SK-N-SH treated with all-trans-retinoic acid at 6 μM for 48 hours (cell line): ENCODE measurements around the gene CRELD2.

Source experiments
- ATAC-seq: fragments of 200-7000 bp; cut with Tn5 transposase; 3 replicates; pipeline ENCODE4 v1.9.1; 2020; ENCODE audit warnings: mild to moderate bottlenecking, moderate library complexity
- BACH2 ChIP-seq: fragments of 250-450 bp; sonication (Bioruptor Pico); IDR thresholded peaks from 2 replicates; pipeline ENCODE4 v1.9.0; 2021; ENCODE audit warnings: mild to moderate bottlenecking, borderline replicate concordance
- CSDC2 ChIP-seq: fragments of 250-450 bp; sonication (Bioruptor Pico); IDR thresholded peaks from 2 replicates; pipeline ENCODE4 v1.5.0; 2020; ENCODE audit warnings: mild to moderate bottlenecking, moderate library complexity
- GLIS3 ChIP-seq: fragments of 250-450 bp; sonication (Bioruptor Pico); IDR thresholded peaks from 2 replicates; pipeline ENCODE4 v1.5.0; 2020; ENCODE audit warnings: mild to moderate bottlenecking, moderate library complexity
- ISL1 ChIP-seq: fragments of 250-450 bp; sonication (Bioruptor Pico); IDR thresholded peaks from 2 replicates; pipeline ENCODE4 v2.1.2; 2022; ENCODE audit warnings: mild to moderate bottlenecking, moderate library complexity
- POU6F1 ChIP-seq: fragments of 250-450 bp; sonication (Bioruptor Pico); IDR thresholded peaks from 2 replicates; pipeline ENCODE4 v1.8.0; 2021; ENCODE audit warnings: low read depth, mild to moderate bottlenecking, moderate library complexity, borderline replicate concordance
- PPARA ChIP-seq: fragments of 250-450 bp; sonication (Bioruptor Pico); IDR thresholded peaks from 2 replicates; pipeline ENCODE4 v1.5.0; 2020; ENCODE audit warnings: mild to moderate bottlenecking, borderline replicate concordance
- RARB ChIP-seq: fragments of 250-450 bp; sonication (Bioruptor Pico); IDR thresholded peaks from 2 replicates; pipeline ENCODE4 v1.8.0; 2021; ENCODE audit warnings: mild to moderate bottlenecking, moderate library complexity
- SNAI2 ChIP-seq: fragments of 250-450 bp; sonication (Bioruptor Pico); IDR thresholded peaks from 2 replicates; pipeline ENCODE4 v1.5.0; 2020; ENCODE audit warnings: mild to moderate bottlenecking, moderate library complexity
- TCF4 ChIP-seq: fragments of 250-450 bp; sonication (Bioruptor Pico); IDR thresholded peaks from 2 replicates; pipeline ENCODE4 v1.8.0; 2021; ENCODE audit warnings: mild to moderate bottlenecking, moderate library complexity, borderline replicate concordance
- TOX ChIP-seq: fragments of 250-450 bp; sonication (Bioruptor Pico); IDR thresholded peaks from 2 replicates; pipeline ENCODE4 v1.8.0; 2021; ENCODE audit warnings: mild to moderate bottlenecking, moderate library complexity, borderline replicate concordance
- ZC3H10 ChIP-seq: fragments of 250-450 bp; sonication (Bioruptor Pico); IDR thresholded peaks from 2 replicates; pipeline ENCODE4 v1.5.1; 2021; ENCODE audit warnings: mild to moderate bottlenecking, moderate library complexity
- ZFP3 ChIP-seq: fragments of 250-450 bp; sonication (Bioruptor Pico); IDR thresholded peaks from 2 replicates; pipeline ENCODE4 v1.5.0; 2020; ENCODE audit warnings: mild to moderate bottlenecking, moderate library complexity
- ZFP30 ChIP-seq: fragments of 450-650 bp; formaldehyde crosslinking; IDR thresholded peaks from 2 replicates; pipeline ENCODE4 v1.5.0; 2022; ENCODE audit warnings: mild to moderate bottlenecking, moderate library complexity
- ZNF565 ChIP-seq: fragments of 450-650 bp; formaldehyde crosslinking; conservative IDR thresholded peaks from 2 replicates; pipeline ENCODE4 v1.5.0; 2020; ENCODE audit warnings: low read depth, mild to moderate bottlenecking, moderate library complexity
- ZNF70 ChIP-seq: fragments of 450-650 bp; formaldehyde crosslinking; IDR thresholded peaks from 2 replicates; pipeline ENCODE4 v1.5.0; 2020; ENCODE audit warnings: mild to moderate bottlenecking, moderate library complexity
- ZNF8 ChIP-seq: fragments of 450-650 bp; formaldehyde crosslinking; IDR thresholded peaks from 2 replicates; pipeline ENCODE4 v1.5.0; 2020; ENCODE audit warnings: mild to moderate bottlenecking, moderate library complexity
- TF ChIP-seq, protein P1 (sequence below): fragments of 250-450 bp; sonication (Bioruptor Pico); IDR thresholded peaks from 2 replicates; pipeline ENCODE4 v1.5.1; 2021; ENCODE audit warnings: mild to moderate bottlenecking, moderate library complexity
- TF ChIP-seq, protein P2 (sequence below): fragments of 250-450 bp; sonication (Bioruptor Pico); IDR thresholded peaks from 2 replicates; pipeline ENCODE4 v1.5.0; 2020; ENCODE audit warnings: mild to moderate bottlenecking, moderate library complexity
- TF ChIP-seq, protein P3 (sequence below): fragments of 250-450 bp; sonication (Bioruptor Pico); IDR thresholded peaks from 2 replicates; pipeline ENCODE4 v1.8.0; 2020; ENCODE audit warnings: mild to moderate bottlenecking, moderate library complexity, borderline replicate concordance
- TF ChIP-seq, protein P4 (sequence below): fragments of 250-450 bp; sonication (Bioruptor Pico); IDR thresholded peaks from 2 replicates; pipeline ENCODE4 v1.5.1; 2020; ENCODE audit warnings: low read depth, mild to moderate bottlenecking, moderate library complexity

Gene CRELD2

DNA sequence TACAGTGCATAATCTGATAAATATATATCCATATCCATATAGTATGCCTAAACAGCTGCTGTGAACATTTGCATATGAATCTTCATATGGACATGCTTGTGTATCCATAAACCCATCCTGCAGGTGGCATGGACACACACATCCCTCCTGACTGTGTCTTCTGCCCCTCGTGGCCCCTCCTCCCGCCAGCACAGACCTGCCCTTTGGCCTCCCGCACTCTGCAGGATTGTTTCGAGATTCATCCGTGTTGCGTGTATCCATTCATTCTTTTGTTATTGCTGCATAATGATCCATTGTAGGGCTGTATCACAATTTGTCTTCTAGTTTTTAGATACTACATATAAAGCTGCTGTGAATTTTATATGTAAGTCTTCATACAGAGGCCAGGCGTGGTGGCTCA lies 40.8 kb upstream of the CRELD2 start:
- no peak for ATAC-seq
- no peak for TF ChIP-seq RARB (CRISPR knock-in tag)
- TF ChIP-seq, all 23 proteins: peak for 0

DNA sequence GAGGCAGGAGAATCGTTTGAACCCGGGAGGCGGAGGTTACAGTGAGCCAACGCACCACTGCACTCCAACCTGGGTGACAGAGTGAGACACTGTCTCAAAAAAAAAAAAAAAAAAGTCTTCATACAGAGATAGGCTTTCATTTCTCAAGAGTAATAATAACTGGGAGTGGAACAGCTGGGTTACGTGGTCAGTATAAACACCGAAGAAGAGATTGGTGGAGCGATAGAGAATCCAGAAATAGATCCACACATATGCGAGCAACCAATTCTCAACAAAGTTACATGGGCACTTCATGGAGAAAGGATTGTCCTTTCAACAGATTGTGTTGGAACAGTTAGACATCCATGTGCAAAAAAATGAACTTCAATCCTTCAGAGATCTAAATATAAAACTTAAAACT lies 40.2 kb upstream of the CRELD2 start:
- TF ChIP-seq ZNF565 (CRISPR knock-in tag) (no peak), ZC3H10 (no peak), CSDC2 (CRISPR knock-in tag) (no peak), BACH2 (CRISPR knock-in tag) (no peak), GLIS3 (CRISPR knock-in tag) (no peak), ZFP3 (CRISPR knock-in tag) (no peak), ZFP30 (no peak), PPARA (CRISPR knock-in tag) (no peak), TOX (CRISPR knock-in tag) (no peak)
- TF ChIP-seq, protein P1, sequence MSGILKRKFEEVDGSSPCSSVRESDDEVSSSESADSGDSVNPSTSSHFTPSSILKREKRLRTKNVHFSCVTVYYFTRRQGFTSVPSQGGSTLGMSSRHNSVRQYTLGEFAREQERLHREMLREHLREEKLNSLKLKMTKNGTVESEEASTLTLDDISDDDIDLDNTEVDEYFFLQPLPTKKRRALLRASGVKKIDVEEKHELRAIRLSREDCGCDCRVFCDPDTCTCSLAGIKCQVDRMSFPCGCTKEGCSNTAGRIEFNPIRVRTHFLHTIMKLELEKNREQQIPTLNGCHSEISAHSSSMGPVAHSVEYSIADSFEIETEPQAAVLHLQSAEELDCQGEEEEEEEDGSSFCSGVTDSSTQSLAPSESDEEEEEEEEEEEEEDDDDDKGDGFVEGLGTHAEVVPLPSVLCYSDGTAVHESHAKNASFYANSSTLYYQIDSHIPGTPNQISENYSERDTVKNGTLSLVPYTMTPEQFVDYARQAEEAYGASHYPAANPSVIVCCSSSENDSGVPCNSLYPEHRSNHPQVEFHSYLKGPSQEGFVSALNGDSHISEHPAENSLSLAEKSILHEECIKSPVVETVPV (CRISPR knock-in tag), result no peak
- ATAC-seq, result no peak

DNA sequence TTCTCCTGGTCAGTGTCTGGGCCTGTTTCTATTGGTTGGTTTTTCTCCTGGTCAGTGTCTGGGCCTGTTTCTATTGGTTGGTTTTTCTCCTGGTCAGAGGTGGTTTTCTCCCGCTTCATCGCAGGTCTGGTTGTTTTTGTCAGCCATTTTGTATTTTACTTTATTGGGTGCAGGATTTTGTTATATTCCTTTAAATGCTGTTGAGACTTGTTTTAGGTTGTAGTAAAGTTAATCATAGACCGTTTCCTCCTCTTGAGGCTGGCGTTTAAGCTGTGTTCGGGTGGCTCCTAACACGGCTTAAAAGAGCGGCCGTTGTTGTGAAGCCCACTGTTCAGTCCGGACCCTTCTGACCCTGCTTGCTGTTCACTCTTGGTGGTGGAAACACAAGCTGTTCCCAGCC lies 38.6 kb upstream of the CRELD2 start:
- no peak for ATAC-seq
- TF ChIP-seq ZNF8 (no peak), TCF4 (CRISPR knock-in tag) (no peak), CSDC2 (CRISPR knock-in tag) (no peak), ZC3H10 (no peak), PPARA (CRISPR knock-in tag) (no peak), ZNF565 (CRISPR knock-in tag) (no peak), ZFP30 (no peak), SNAI2 (no peak), BACH2 (CRISPR knock-in tag) (no peak), ZFP3 (CRISPR knock-in tag) (no peak), RARB (CRISPR knock-in tag) (no peak), ISL1 (CRISPR knock-in tag) (no peak), ZNF70 (CRISPR knock-in tag) (no peak), POU6F1 (CRISPR knock-in tag) (no peak)
- TF ChIP-seq, protein P1 (CRISPR knock-in tag), result no peak
- TF ChIP-seq, protein P2, sequence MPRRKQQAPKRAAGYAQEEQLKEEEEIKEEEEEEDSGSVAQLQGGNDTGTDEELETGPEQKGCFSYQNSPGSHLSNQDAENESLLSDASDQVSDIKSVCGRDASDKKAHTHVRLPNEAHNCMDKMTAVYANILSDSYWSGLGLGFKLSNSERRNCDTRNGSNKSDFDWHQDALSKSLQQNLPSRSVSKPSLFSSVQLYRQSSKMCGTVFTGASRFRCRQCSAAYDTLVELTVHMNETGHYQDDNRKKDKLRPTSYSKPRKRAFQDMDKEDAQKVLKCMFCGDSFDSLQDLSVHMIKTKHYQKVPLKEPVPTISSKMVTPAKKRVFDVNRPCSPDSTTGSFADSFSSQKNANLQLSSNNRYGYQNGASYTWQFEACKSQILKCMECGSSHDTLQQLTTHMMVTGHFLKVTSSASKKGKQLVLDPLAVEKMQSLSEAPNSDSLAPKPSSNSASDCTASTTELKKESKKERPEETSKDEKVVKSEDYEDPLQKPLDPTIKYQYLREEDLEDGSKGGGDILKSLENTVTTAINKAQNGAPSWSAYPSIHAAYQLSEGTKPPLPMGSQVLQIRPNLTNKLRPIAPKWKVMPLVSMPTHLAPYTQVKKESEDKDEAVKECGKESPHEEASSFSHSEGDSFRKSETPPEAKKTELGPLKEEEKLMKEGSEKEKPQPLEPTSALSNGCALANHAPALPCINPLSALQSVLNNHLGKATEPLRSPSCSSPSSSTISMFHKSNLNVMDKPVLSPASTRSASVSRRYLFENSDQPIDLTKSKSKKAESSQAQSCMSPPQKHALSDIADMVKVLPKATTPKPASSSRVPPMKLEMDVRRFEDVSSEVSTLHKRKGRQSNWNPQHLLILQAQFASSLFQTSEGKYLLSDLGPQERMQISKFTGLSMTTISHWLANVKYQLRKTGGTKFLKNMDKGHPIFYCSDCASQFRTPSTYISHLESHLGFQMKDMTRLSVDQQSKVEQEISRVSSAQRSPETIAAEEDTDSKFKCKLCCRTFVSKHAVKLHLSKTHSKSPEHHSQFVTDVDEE (CRISPR knock-in tag), result no peak
- TF ChIP-seq, protein P3, sequence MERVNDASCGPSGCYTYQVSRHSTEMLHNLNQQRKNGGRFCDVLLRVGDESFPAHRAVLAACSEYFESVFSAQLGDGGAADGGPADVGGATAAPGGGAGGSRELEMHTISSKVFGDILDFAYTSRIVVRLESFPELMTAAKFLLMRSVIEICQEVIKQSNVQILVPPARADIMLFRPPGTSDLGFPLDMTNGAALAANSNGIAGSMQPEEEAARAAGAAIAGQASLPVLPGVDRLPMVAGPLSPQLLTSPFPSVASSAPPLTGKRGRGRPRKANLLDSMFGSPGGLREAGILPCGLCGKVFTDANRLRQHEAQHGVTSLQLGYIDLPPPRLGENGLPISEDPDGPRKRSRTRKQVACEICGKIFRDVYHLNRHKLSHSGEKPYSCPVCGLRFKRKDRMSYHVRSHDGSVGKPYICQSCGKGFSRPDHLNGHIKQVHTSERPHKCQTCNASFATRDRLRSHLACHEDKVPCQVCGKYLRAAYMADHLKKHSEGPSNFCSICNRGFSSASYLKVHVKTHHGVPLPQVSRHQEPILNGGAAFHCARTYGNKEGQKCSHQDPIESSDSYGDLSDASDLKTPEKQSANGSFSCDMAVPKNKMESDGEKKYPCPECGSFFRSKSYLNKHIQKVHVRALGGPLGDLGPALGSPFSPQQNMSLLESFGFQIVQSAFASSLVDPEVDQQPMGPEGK (CRISPR knock-in tag), result no peak
- TF ChIP-seq, protein P4, sequence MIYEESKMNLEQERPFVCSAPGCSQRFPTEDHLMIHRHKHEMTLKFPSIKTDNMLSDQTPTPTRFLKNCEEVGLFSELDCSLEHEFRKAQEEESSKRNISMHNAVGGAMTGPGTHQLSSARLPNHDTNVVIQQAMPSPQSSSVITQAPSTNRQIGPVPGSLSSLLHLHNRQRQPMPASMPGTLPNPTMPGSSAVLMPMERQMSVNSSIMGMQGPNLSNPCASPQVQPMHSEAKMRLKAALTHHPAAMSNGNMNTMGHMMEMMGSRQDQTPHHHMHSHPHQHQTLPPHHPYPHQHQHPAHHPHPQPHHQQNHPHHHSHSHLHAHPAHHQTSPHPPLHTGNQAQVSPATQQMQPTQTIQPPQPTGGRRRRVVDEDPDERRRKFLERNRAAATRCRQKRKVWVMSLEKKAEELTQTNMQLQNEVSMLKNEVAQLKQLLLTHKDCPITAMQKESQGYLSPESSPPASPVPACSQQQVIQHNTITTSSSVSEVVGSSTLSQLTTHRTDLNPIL (CRISPR knock-in tag), result no peak
- TF ChIP-seq, all 23 proteins: peak for 0
